ENCODE measurements around the gene VPS13A. TPM values are rescaled to one million over a fixed set of nuclear protein-coding genes. Genes with fewer than 3 reads are reported as not detected.

The VPS13A gene
- total RNA-seq, 1 experiment from 2014 or later: 52.8 TPM

DNA sequence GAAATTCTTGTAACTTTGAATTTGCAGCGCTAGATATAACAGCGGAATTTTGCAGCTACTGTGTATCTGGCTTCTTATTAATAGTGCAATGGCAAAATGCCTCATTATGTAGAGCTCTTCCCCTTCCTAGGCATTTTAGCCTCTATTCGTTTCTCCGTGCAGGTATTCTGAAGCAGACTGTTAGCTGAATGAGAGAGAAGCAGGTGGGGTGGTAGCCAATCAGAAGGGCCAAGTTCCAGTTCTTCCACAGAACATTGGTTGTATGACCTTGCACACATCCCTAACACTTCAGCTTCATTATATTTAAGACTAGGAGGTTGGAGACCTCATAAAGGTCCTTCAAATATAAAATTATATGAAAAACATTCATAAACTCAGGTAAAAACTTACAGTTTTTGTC is 1.2 kb upstream of the VPS13A start:
- POLR2A ChIA-PET: no interaction called here
- Histone ChIP-seq H3K9me2 (ENCODE audit: insufficient read depth) (no peaks in the 10 kb centered on the region), H3K4me2 (ENCODE audit: low read length) (peak overlapping the region; percentile 81; the same call in 1 of the 2 replicates), H3K27me3 (ENCODE audit: insufficient read depth, low read length) (no peaks in the 10 kb centered on the region), H2AFZ (ENCODE audit: low read depth, low read length, poor library complexity, severe bottlenecking) (peak overlapping the region; percentile 95), H3K4me3 (replicated peaks in 1 of 2; ENCODE audit: low read depth in 1 of 2, low read length in 2 of 2) (no peak overlapping the region), H3K4me1 (ENCODE audit: control insufficient read depth in 1 of 2, insufficient read depth in 2 of 2, low read length in 2 of 2) (peaks cover 4 to 14% of the 10 kb centered on the region in 2 experiments; a peak in 2 of 4 replicates), H3K79me2 (ENCODE audit: insufficient read depth, low read length) (peaks cover 37% of the 10 kb centered on the region), H3K9ac (ENCODE audit: low read length) (no peak overlapping the region), H4K20me1 (ENCODE audit: insufficient read depth) (no peaks in the 10 kb centered on the region), H3K9me3 (ENCODE audit: control insufficient read depth in 1 of 2, insufficient read depth in 1 of 2, low read depth in 1 of 2, low read length in 2 of 2) (no peaks in the 10 kb centered on the region), H3K27ac (ENCODE audit: low read depth, low read length) (no peak overlapping the region), H3K36me3 (ENCODE audit: control insufficient read depth in 1 of 2, insufficient read depth in 2 of 2, low read length in 2 of 2) (no peaks in the 10 kb centered on the region)
- RAD21 ChIA-PET (ENCODE audit: low non-redundant PET in 1 of 2, low total read pairs in 2 of 2, uncharacterized antibody in 2 of 2, unreplicated experiment in 2 of 2): interaction anchor here in 1 of 2 experiments (0.6 kb wide), 1 partner anchor 9 kb away, joined by 3 read pairs; no protein-coding TSS in a partner anchor
- CTCF ChIA-PET: interaction anchor here (1.7 to 2.6 kb wide), 2 partner anchors 9 to 18 kb away, joined by 6 to 24 read pairs; no protein-coding TSS in a partner anchor
- TF ChIP-seq, protein P1, sequence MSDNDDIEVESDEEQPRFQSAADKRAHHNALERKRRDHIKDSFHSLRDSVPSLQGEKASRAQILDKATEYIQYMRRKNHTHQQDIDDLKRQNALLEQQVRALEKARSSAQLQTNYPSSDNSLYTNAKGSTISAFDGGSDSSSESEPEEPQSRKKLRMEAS (IDR thresholded peaks at IDR 0.05): no peak
- TF ChIP-seq CEBPB (IDR thresholded peaks at IDR 0.05; ENCODE audit: low read depth): no peak
- no peak for TF ChIP-seq ELF1 (IDR thresholded peaks at IDR 0.05; ENCODE audit: borderline replicate concordance, low read depth)
- no peak for TF ChIP-seq EGR1 (IDR thresholded peaks at IDR 0.05; ENCODE audit: low read depth)
- no peak for TF ChIP-seq JUND (IDR thresholded peaks at IDR 0.05)
- TF ChIP-seq EZH2phosphoT487 (IDR thresholded peaks at IDR 0.05; ENCODE audit: borderline replicate concordance): no peak
- no peak for TF ChIP-seq CBX3 (IDR thresholded peaks at IDR 0.05; ENCODE audit: low read depth)
- TF ChIP-seq ZFX (IDR thresholded peaks at IDR 0.05): no peak
- TF ChIP-seq, protein P2, sequence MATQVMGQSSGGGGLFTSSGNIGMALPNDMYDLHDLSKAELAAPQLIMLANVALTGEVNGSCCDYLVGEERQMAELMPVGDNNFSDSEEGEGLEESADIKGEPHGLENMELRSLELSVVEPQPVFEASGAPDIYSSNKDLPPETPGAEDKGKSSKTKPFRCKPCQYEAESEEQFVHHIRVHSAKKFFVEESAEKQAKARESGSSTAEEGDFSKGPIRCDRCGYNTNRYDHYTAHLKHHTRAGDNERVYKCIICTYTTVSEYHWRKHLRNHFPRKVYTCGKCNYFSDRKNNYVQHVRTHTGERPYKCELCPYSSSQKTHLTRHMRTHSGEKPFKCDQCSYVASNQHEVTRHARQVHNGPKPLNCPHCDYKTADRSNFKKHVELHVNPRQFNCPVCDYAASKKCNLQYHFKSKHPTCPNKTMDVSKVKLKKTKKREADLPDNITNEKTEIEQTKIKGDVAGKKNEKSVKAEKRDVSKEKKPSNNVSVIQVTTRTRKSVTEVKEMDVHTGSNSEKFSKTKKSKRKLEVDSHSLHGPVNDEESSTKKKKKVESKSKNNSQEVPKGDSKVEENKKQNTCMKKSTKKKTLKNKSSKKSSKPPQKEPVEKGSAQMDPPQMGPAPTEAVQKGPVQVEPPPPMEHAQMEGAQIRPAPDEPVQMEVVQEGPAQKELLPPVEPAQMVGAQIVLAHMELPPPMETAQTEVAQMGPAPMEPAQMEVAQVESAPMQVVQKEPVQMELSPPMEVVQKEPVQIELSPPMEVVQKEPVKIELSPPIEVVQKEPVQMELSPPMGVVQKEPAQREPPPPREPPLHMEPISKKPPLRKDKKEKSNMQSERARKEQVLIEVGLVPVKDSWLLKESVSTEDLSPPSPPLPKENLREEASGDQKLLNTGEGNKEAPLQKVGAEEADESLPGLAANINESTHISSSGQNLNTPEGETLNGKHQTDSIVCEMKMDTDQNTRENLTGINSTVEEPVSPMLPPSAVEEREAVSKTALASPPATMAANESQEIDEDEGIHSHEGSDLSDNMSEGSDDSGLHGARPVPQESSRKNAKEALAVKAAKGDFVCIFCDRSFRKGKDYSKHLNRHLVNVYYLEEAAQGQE (IDR thresholded peaks at IDR 0.05; ENCODE audit: low read depth): no peak
- TF ChIP-seq, protein P3, sequence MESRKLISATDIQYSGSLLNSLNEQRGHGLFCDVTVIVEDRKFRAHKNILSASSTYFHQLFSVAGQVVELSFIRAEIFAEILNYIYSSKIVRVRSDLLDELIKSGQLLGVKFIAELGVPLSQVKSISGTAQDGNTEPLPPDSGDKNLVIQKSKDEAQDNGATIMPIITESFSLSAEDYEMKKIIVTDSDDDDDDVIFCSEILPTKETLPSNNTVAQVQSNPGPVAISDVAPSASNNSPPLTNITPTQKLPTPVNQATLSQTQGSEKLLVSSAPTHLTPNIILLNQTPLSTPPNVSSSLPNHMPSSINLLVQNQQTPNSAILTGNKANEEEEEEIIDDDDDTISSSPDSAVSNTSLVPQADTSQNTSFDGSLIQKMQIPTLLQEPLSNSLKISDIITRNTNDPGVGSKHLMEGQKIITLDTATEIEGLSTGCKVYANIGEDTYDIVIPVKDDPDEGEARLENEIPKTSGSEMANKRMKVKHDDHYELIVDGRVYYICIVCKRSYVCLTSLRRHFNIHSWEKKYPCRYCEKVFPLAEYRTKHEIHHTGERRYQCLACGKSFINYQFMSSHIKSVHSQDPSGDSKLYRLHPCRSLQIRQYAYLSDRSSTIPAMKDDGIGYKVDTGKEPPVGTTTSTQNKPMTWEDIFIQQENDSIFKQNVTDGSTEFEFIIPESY (IDR thresholded peaks at IDR 0.05; ENCODE audit: extremely low read depth, insufficient replicate concordance, low read length): no peak
- DNase-seq (ENCODE audit: low read depth, low spot score): no peak
- intact Hi-C loops (cut with micrococcal nuclease): no loop called here
- no TSS peak for BruUV-seq (replicated peaks)
- ATAC-seq: no peak

Measured in HCT116 (cell line).